ENCODE data around the gene NTN1. TPM values are rescaled to one million over a fixed set of nuclear protein-coding genes. Genes with fewer than 3 reads are reported as not detected.

The NTN1 gene
- total and polyA plus RNA-seq, 2 of the 4 experiments (the other 2 are of a cell fraction), result under 0.01 to 0.07 TPM

DNA sequence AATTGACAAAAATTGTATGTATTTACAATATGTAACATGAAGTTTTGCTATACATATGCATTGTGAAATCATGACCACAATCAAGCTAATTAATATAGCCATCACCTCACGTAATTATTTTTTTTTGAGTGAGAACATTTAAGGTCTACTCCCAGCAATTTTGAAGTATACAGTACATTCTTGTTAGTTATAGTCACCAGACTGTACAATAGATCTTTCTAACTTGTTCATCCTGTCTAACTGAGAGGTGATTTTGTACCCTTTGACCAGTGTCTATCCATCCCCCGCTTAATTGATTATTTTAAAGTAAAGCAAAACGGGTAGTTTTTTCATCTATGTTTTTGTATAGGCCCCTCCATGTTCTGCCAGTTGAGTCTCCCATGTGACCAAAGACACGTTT lies 30.3 kb downstream of the NTN1 start:
- H3K36me3 ChIP-seq (ENCODE audit: control insufficient read depth, insufficient read depth, low read length), result no peaks in the 10 kb centered on the region
- H3K9me1 ChIP-seq (ENCODE audit: insufficient read depth, low read length), result no peaks in the 10 kb centered on the region
- no peak overlapping the region for H2AK9ac ChIP-seq (replicated peaks; ENCODE audit: low read depth, low read length, poor library complexity)
- no peak overlapping the region for H3K56ac ChIP-seq (ENCODE audit: extremely low read depth, insufficient read depth, low read length)
- no peak overlapping the region for H2AFZ ChIP-seq (replicated peaks; ENCODE audit: low read length, poor library complexity)
- DNase-seq (no peak), ATAC-seq (ENCODE audit: low read depth) (no peak)
- H3K18ac ChIP-seq (ENCODE audit: low read depth, low read length), result no peak overlapping the region
- no peak overlapping the region for H3K9ac ChIP-seq (ENCODE audit: low read depth, low read length)
- intact Hi-C loops (cut with micrococcal nuclease) (no loop called here), dilution Hi-C loops (cut with HindIII; ENCODE audit: low sequenced_read_pairs, unreplicated experiment) (no loop called here), in situ Hi-C loops (cut with MboI; ENCODE audit: low sequenced_read_pairs) (no loop called here)
- peaks cover 5% of the 10 kb centered on the region for H3K9me3 ChIP-seq (ENCODE audit: control insufficient read depth, insufficient read depth, low read length)
- no peak overlapping the region for H2BK120ac ChIP-seq (ENCODE audit: low read depth, low read length)
- no peaks in the 10 kb centered on the region for H3K79me1 ChIP-seq (ENCODE audit: low read depth in 1 of 2, low read length in 2 of 2)
- no peaks in the 10 kb centered on the region for H4K20me1 ChIP-seq (ENCODE audit: insufficient read depth, low read length)
- CTCF ChIA-PET, result no interaction called here
- no peak overlapping the region for H3K23ac ChIP-seq (ENCODE audit: low read depth, low read length)
- no peak overlapping the region for H2AK5ac ChIP-seq (ENCODE audit: low read depth, low read length)
- TF ChIP-seq CTCF (conservative IDR thresholded peaks at IDR 0.05; ENCODE audit: low read depth, low read length) (no peak), POLR2A (IDR thresholded peaks at IDR 0.05; ENCODE audit: low read depth, low read length) (no peak), MAZ (IDR thresholded peaks at IDR 0.05; ENCODE audit: borderline replicate concordance, low read depth, low read length) (no peak), RAD21 (IDR thresholded peaks at IDR 0.05; ENCODE audit: low read length) (no peak), RFX5 (IDR thresholded peaks at IDR 0.05; ENCODE audit: low read depth, low read length) (no peak), RCOR1 (IDR thresholded peaks at IDR 0.05; ENCODE audit: insufficient replicate concordance, low read length) (no peak), MAFK (IDR thresholded peaks at IDR 0.05; ENCODE audit: low read depth, low read length) (no peak), SMC3 (IDR thresholded peaks at IDR 0.05; ENCODE audit: low read depth, low read length) (no peak), CEBPB (IDR thresholded peaks at IDR 0.05; ENCODE audit: low read depth, low read length) (no peak), MXI1 (IDR thresholded peaks at IDR 0.05; ENCODE audit: borderline replicate concordance, low read depth, low read length) (no peak)
- no peak overlapping the region for H3K4me2 ChIP-seq (ENCODE audit: low read depth, low read length)
- H4K8ac ChIP-seq (ENCODE audit: low read depth in 2 of 2, low read length in 2 of 2), result no peak overlapping the region
- no peak overlapping the region for H3K4me3 ChIP-seq (ENCODE audit: insufficient read depth, low read depth, low read length)
- BruUV-seq (replicated peaks), result no TSS peak
- POLR2A ChIA-PET (ENCODE audit: unreplicated experiment), result no interaction called here
- H3K27me3 ChIP-seq (ENCODE audit: control insufficient read depth, insufficient read depth, low read length), result no peaks in the 10 kb centered on the region
- H4K5ac ChIP-seq (ENCODE audit: low read depth, low read length), result no peak overlapping the region
- H3K27ac ChIP-seq (ENCODE audit: insufficient read depth, low read length), result no peak overlapping the region
- H3K14ac ChIP-seq (replicated peaks; ENCODE audit: low read depth, low read length), result no peak overlapping the region
- no peak overlapping the region for H2BK20ac ChIP-seq (ENCODE audit: low read depth, low read length)
- no CpG with 5 or more reads among the region's 4 CpGs for WGBS, 2 experiments (ENCODE audit: extremely low coverage in 2 of 2, insufficient read length in 1 of 2)
- no peak overlapping the region for H3K4ac ChIP-seq (ENCODE audit: low read depth, low read length)
- H3K4me1 ChIP-seq (ENCODE audit: control insufficient read depth, insufficient read depth, low read length), result no peaks in the 10 kb centered on the region
- H4K91ac ChIP-seq (ENCODE audit: insufficient read depth, low read depth, low read length), result no peak overlapping the region
- no peak overlapping the region for H2BK15ac ChIP-seq (ENCODE audit: low read depth, low read length)
- H2BK5ac ChIP-seq (ENCODE audit: low read depth, low read length, poor library complexity, severe bottlenecking), result no peak overlapping the region
